Brain microvascular endothelial cell (primary cell): Measurements from ENCODE around the gene SKA1.
"Not testable (repeated sequence)": the region's sequence is repeated elsewhere in the genome, so short reads cannot be mapped to it uniquely, and the experiment has no call there.

Source experiments
- DNase-seq: peaks from one replicate; pipeline ENCODE4 v3.0.0-alpha.2; 2020
- H3K27ac ChIP-seq: fragments of 250-450 bp; sonication (Bioruptor Pico); 2 replicates; pipeline ENCODE4 v1.5.1; 2020; ENCODE audit warnings: mild to moderate bottlenecking, moderate library complexity
- H3K27me3 ChIP-seq: fragments of 250-450 bp; sonication (Bioruptor Pico); replicated peaks from 2 replicates; pipeline ENCODE4 v1.5.1; 2020; ENCODE audit warnings: mild to moderate bottlenecking
- H3K36me3 ChIP-seq: fragments of 250-450 bp; sonication (Bioruptor Pico); replicated peaks from 2 replicates; pipeline ENCODE4 v1.5.1; 2020; ENCODE audit warnings: mild to moderate bottlenecking
- H3K4me3 ChIP-seq: 2 replicates; pipeline ENCODE4 v1.5.1; 2011; ENCODE audit warnings: low read depth, mild to moderate bottlenecking, control low read depth, low read length, moderate library complexity
- CTCF ChIP-seq: IDR thresholded peaks from 2 replicates; pipeline ENCODE4 v1.5.1; 2011; ENCODE audit warnings: low read depth, mild to moderate bottlenecking, moderate library complexity, low read length, control low read depth, inconsistent platforms; ENCODE audit errors: missing control alignments
- in situ Hi-C: cut with HindIII; loops from 2 replicates; pipeline ENCODE4 v1.10.0; 2017; ENCODE audit warnings: low sequenced_read_pairs, low pct_ligation_motif_present

Gene SKA1

GRCh38 chr18:50395093-50395492, 20.2 kb downstream of the SKA1 start:
- TF ChIP-seq CTCF: no peak
- in situ Hi-C loops: no loop called here

GRCh38 chr18:50396005-50396660, 21.3 kb downstream of the SKA1 start:
- in situ Hi-C loops: no loop called here
- H3K27ac ChIP-seq: no peak overlapping the region

More at GRCh38 chr18:50395093-50395492, 20.2 kb downstream of the SKA1 start:
- DNase-seq: no peak
- no peaks in the 10 kb centered on the region for H3K27me3 ChIP-seq
- no peak overlapping the region for H3K27ac ChIP-seq
- H3K36me3 ChIP-seq: no peaks in the 10 kb centered on the region
- H3K4me3 ChIP-seq: no peak overlapping the region

GRCh38 chr18:50397023-50397422, 22.2 kb downstream of the SKA1 start:
- Histone ChIP-seq H3K27me3 (peaks cover under 1% of the 10 kb centered on the region), H3K36me3 (no peaks in the 10 kb centered on the region), H3K4me3 (no peak overlapping the region), H3K27ac (no peak overlapping the region)
- in situ Hi-C loops: no loop called here
- no peak for TF ChIP-seq CTCF
- no peak for DNase-seq

More at GRCh38 chr18:50396005-50396660, 21.3 kb downstream of the SKA1 start:
- Histone ChIP-seq H3K36me3 (no peaks in the 10 kb centered on the region), H3K27me3 (no peaks in the 10 kb centered on the region), H3K4me3 (no peak overlapping the region)
- TF ChIP-seq CTCF: no peak
- DNase-seq: no peak

GRCh38 chr18:50398099-50398498, 23.3 kb downstream of the SKA1 start:
- Histone ChIP-seq H3K27me3 (peaks cover 2% of the 10 kb centered on the region), H3K27ac (no peak overlapping the region), H3K4me3 (no peak overlapping the region), H3K36me3 (no peaks in the 10 kb centered on the region)
- DNase-seq: no peak
- in situ Hi-C loops: no loop called here
- TF ChIP-seq CTCF: no peak

GRCh38 chr18:50398947-50399346, 24.1 kb downstream of the SKA1 start:
- DNase-seq: no peak
- no peak overlapping the region for H3K4me3 ChIP-seq
- H3K27ac ChIP-seq: no peak overlapping the region
- in situ Hi-C loops: no loop called here
- peaks cover 2% of the 10 kb centered on the region for H3K27me3 ChIP-seq
- no peaks in the 10 kb centered on the region for H3K36me3 ChIP-seq
- no peak for TF ChIP-seq CTCF

- no peak for DNase-seq
- Histone ChIP-seq H3K27ac (no peak overlapping the region), H3K27me3 (peaks cover 2% of the 10 kb centered on the region), H3K4me3 (no peak overlapping the region), H3K36me3 (no peaks in the 10 kb centered on the region)
- in situ Hi-C loops: no loop called here
- TF ChIP-seq CTCF: no peak
Measured at GRCh38 chr18:50399582-50399981, 24.7 kb downstream of the SKA1 start.

GRCh38 chr18:50400438-50400837, 25.6 kb downstream of the SKA1 start:
- in situ Hi-C loops, H3K4me3 ChIP-seq, H3K27me3 ChIP-seq, H3K27ac ChIP-seq, H3K36me3 ChIP-seq, DNase-seq: not testable (repeated sequence)
